ENCODE data around the gene LARGE1. TPM values are rescaled to one million over a fixed set of nuclear protein-coding genes. Genes with fewer than 3 reads are reported as not detected.

LARGE1 gene
- total RNA-seq, 1 donor from 2014 or later: 195 TPM

DNA sequence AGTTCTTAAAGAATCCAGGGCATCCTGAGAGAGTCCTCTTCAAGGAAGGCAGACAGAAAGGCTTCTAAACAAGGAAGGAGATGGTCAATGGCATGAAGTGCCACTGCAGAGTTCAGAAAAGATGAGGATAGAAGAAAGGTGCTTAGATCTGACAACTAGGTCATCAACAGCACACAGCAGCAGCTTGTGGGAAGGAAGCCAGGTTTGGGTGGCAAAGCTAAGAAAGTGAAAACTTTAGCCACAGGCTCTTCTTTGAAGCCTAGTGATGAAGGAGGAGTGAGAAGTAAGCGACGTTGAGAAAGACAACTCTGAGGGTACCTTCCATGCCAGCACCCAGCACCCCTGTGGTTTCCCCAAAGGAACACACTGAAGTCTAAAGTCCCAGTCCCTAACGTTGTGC is 92.0 kb downstream of the LARGE1 start:
- no peaks in the 10 kb centered on the region for H3K9me3 Mint-ChIP-seq (ENCODE audit: low read depth)
- H3K4me3 Mint-ChIP-seq (ENCODE audit: low read depth): no peak overlapping the region
- H3K27me3 Mint-ChIP-seq: no peaks in the 10 kb centered on the region
- TF ChIP-seq, protein P1, sequence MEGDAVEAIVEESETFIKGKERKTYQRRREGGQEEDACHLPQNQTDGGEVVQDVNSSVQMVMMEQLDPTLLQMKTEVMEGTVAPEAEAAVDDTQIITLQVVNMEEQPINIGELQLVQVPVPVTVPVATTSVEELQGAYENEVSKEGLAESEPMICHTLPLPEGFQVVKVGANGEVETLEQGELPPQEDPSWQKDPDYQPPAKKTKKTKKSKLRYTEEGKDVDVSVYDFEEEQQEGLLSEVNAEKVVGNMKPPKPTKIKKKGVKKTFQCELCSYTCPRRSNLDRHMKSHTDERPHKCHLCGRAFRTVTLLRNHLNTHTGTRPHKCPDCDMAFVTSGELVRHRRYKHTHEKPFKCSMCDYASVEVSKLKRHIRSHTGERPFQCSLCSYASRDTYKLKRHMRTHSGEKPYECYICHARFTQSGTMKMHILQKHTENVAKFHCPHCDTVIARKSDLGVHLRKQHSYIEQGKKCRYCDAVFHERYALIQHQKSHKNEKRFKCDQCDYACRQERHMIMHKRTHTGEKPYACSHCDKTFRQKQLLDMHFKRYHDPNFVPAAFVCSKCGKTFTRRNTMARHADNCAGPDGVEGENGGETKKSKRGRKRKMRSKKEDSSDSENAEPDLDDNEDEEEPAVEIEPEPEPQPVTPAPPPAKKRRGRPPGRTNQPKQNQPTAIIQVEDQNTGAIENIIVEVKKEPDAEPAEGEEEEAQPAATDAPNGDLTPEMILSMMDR (IDR thresholded peaks at IDR 0.05; ENCODE audit: unreplicated experiment): no peak
- H3K4me1 Mint-ChIP-seq (ENCODE audit: low read depth): peaks cover 28% of the 10 kb centered on the region
- H3K36me3 Mint-ChIP-seq (ENCODE audit: insufficient read depth): peaks cover 5% of the 10 kb centered on the region
- no peak for DNase-seq (ENCODE audit: low spot score, unreplicated experiment)
- H3K27ac Mint-ChIP-seq: no peak overlapping the region

DNA sequence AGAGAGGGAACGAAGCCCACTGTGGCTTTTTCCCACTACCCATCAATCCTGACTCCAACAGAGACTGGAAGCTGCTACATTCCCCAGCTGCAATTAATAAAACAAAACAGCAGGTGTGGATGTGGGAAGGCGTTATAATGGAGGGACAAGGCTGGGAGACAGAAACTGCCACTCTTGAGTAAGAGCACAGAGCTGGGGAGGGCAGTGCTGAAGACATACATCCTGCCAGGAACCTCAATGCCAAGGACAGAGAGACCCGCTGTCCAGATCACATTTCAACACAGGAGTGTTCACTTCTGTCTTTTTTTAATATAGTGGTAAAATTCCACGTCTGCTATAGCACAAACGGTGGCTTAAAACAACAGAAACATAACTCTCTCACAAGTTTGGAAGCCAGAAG is 94.5 kb downstream of the LARGE1 start:
- H3K36me3 Mint-ChIP-seq (ENCODE audit: insufficient read depth): peaks cover 9% of the 10 kb centered on the region
- H3K27ac Mint-ChIP-seq: no peak overlapping the region
- no peaks in the 10 kb centered on the region for H3K9me3 Mint-ChIP-seq (ENCODE audit: low read depth)
- H3K4me3 Mint-ChIP-seq (ENCODE audit: low read depth): no peak overlapping the region
- no peaks in the 10 kb centered on the region for H3K27me3 Mint-ChIP-seq
- DNase-seq (ENCODE audit: low spot score, unreplicated experiment): no peak
- H3K4me1 Mint-ChIP-seq (ENCODE audit: low read depth): peaks cover 21% of the 10 kb centered on the region
- TF ChIP-seq, protein P1 (IDR thresholded peaks at IDR 0.05; ENCODE audit: unreplicated experiment): no peak

DNA sequence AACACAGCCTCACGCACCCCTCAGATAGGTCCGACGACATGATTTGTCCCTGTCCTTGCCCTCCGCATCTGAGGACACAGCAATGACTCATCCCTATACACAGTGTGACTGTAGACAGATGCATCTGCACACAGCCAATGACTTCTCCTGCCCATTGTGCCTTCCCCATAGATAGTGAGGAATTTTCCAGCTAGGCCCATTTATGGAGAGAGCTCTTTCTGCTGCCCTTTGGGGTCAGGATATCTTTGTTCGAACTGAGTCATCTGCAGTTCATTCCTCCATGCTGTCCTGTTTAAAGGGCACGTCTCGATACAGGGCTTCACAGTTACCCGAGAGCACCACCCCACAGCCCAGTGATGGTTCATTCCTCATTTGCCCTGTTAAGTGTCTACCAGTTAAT is 96.7 kb downstream of the LARGE1 start:
- TF ChIP-seq, protein P1 (IDR thresholded peaks at IDR 0.05; ENCODE audit: unreplicated experiment): no peak
- no peaks in the 10 kb centered on the region for H3K9me3 Mint-ChIP-seq (ENCODE audit: low read depth)
- H3K27ac Mint-ChIP-seq: peak overlapping the region; percentile 65
- no peak overlapping the region for H3K4me3 Mint-ChIP-seq (ENCODE audit: low read depth)
- peaks cover 12% of the 10 kb centered on the region for H3K36me3 Mint-ChIP-seq (ENCODE audit: insufficient read depth)
- peaks cover 8% of the 10 kb centered on the region for H3K4me1 Mint-ChIP-seq (ENCODE audit: low read depth)
- no peaks in the 10 kb centered on the region for H3K27me3 Mint-ChIP-seq
- DNase-seq (ENCODE audit: low spot score, unreplicated experiment): no peak

DNA sequence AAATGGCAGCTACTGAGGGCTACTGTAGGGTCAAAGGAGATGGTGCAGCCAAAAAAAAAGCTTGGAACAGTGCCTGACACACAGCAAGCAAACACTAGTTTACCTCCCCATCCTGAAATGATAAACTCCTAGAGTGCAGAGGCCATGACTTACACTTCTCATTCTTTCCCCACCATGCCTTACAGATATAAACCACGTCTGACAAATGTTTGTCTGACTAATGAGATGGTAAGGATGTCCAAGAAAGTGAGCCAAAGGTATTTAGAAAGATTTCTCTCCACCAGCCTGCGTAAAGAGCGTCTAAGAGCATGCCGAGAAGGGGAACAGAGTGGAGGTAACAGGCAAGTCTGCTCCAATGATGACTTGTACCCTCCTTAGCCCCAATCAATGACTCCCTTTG is 99.0 kb downstream of the LARGE1 start:
- H3K4me1 Mint-ChIP-seq (ENCODE audit: low read depth): peaks cover 20% of the 10 kb centered on the region
- no peaks in the 10 kb centered on the region for H3K9me3 Mint-ChIP-seq (ENCODE audit: low read depth)
- TF ChIP-seq, protein P1 (IDR thresholded peaks at IDR 0.05; ENCODE audit: unreplicated experiment): no peak
- H3K36me3 Mint-ChIP-seq (ENCODE audit: insufficient read depth): peaks cover 18% of the 10 kb centered on the region
- no peak overlapping the region for H3K4me3 Mint-ChIP-seq (ENCODE audit: low read depth)
- no peak overlapping the region for H3K27ac Mint-ChIP-seq
- DNase-seq (ENCODE audit: low spot score, unreplicated experiment): no peak
- no peaks in the 10 kb centered on the region for H3K27me3 Mint-ChIP-seq

DNA sequence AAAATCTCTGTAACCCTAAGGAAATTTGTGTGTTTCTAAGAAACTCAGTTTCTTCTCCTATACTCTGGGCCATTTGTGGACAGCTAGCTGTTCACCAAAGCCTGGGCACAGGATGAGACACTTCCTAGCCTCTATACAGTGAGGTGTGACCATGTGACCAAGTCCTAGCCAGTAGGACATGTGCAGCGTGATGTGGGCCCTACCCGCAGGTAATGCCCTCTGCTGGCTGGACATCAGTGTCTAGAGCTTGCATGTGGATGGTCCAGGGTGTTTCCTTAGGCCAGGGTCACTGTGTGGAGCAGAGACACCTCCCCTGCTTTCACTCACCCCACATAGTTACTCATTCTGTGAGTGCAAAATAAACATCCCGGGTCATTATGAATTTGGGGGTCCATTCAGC is 100.5 kb downstream of the LARGE1 start:
- H3K4me1 Mint-ChIP-seq (ENCODE audit: low read depth): peaks cover 24% of the 10 kb centered on the region
- no peak for DNase-seq (ENCODE audit: low spot score, unreplicated experiment)
- H3K9me3 Mint-ChIP-seq (ENCODE audit: low read depth): peaks cover 3% of the 10 kb centered on the region
- H3K36me3 Mint-ChIP-seq (ENCODE audit: insufficient read depth): peaks cover 25% of the 10 kb centered on the region
- no peak overlapping the region for H3K4me3 Mint-ChIP-seq (ENCODE audit: low read depth)
- H3K27me3 Mint-ChIP-seq: no peaks in the 10 kb centered on the region
- TF ChIP-seq, protein P1 (IDR thresholded peaks at IDR 0.05; ENCODE audit: unreplicated experiment): no peak
- H3K27ac Mint-ChIP-seq: no peak overlapping the region
